ENCODE measurements around the gene ENSA. TPM values are rescaled to one million over a fixed set of nuclear protein-coding genes. Genes with fewer than 3 reads are reported as not detected.
A peak's percentile ranks its signal among the peaks of the same experiment; 100 is the strongest.

ENSA gene
- polyA plus RNA-seq, 1 donor (not counting 4 experiments of a cell fraction or from before 2014, with no cell fraction given): 102 TPM

DNA sequence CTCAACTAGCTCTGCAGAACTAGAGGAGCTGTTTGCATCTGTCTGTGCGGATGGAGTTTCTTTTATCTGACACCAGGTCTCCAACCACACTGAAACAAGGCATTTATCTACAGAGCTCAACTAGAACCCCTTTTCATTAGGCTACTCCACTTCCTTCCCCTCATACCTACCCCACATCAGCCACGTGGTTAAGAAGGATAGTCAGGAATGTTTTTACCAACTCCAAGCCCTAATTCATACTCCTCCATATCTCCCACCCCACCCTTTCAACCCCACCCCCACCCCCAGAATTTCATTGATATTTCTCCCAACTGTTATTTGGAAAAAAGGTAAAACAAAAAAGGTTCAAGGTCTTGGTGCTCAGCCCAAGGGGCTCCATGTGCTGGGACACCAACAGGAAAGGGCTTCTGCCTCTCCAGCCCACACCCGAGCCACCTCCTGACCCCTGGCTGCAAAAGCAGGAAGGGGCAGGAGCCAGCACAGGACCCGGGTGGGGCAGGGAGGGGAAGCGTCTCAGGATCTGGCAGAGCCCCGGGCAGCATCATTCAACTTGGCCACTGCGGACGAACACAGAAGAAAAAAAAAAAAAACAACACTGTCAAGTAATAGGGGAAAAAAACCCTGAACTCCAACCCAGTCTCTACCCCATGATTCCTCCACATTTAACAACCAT lies 7.0 kb downstream of the ENSA start:
- H2AFZ ChIP-seq (ENCODE audit: control insufficient read depth, low read length): no peak overlapping the region
- H3K27ac ChIP-seq (ENCODE audit: control insufficient read depth, insufficient read depth, low read length): peak overlapping the region; percentile 64
- H3K4me2 ChIP-seq (ENCODE audit: control insufficient read depth, extremely low read depth, insufficient read depth, low read depth, low read length): peak overlapping the region; percentile 0
- FAIRE-seq: no peak
- peaks cover 2% of the 10 kb centered on the region for H3K9me1 ChIP-seq (ENCODE audit: control insufficient read depth, extremely low read depth, insufficient read depth, low read length)
- H4K20me1 ChIP-seq (ENCODE audit: control insufficient read depth, extremely low read depth, insufficient read depth, low read length): no peaks in the 10 kb centered on the region
- no peaks in the 10 kb centered on the region for H3K27me3 ChIP-seq (ENCODE audit: control insufficient read depth, extremely low read depth, insufficient read depth, low read length)
- no peak overlapping the region for H3K4me3 ChIP-seq (ENCODE audit: control insufficient read depth in 2 of 3, extremely low read depth in 1 of 3, insufficient read depth in 2 of 3, low read depth in 1 of 3, low read length in 3 of 3)
- no peaks in the 10 kb centered on the region for H3K9me3 ChIP-seq (ENCODE audit: control insufficient read depth, low read depth, low read length)
- peaks cover 25% of the 10 kb centered on the region for H3K79me2 ChIP-seq (ENCODE audit: control insufficient read depth, insufficient read depth, low read length)
- TF ChIP-seq CTCF (optimal IDR thresholded peaks at IDR 0.05 in 1 of 3, IDR thresholded peaks at IDR 0.05 in 1 of 3, conservative IDR thresholded peaks at IDR 0.05 in 1 of 3; ENCODE audit: extremely low read depth in 1 of 3, insufficient read depth in 2 of 3, low read length in 3 of 3) (no peak), EZH2 (IDR thresholded peaks at IDR 0.05; ENCODE audit: low read length) (no peak)
- peaks cover 73% of the 10 kb centered on the region for H3K4me1 ChIP-seq (ENCODE audit: control insufficient read depth, extremely low read depth, insufficient read depth, low read length)
- dilution Hi-C loops (cut with MboI; ENCODE audit: extremely low pct_ligation_motif_present, low sequenced_read_pairs): no loop called here
- peaks cover 13 to 42% of the 10 kb centered on the region in 2 experiments for H3K36me3 ChIP-seq (ENCODE audit: control insufficient read depth in 2 of 2, extremely low read depth in 1 of 2, insufficient read depth in 2 of 2, low read length in 2 of 2)
- no peak for DNase-seq (ENCODE audit: low read depth, low spot score)
- H3K9ac ChIP-seq (ENCODE audit: control insufficient read depth, extremely low read depth, insufficient read depth, low read length): peak overlapping the region; percentile 4

DNA sequence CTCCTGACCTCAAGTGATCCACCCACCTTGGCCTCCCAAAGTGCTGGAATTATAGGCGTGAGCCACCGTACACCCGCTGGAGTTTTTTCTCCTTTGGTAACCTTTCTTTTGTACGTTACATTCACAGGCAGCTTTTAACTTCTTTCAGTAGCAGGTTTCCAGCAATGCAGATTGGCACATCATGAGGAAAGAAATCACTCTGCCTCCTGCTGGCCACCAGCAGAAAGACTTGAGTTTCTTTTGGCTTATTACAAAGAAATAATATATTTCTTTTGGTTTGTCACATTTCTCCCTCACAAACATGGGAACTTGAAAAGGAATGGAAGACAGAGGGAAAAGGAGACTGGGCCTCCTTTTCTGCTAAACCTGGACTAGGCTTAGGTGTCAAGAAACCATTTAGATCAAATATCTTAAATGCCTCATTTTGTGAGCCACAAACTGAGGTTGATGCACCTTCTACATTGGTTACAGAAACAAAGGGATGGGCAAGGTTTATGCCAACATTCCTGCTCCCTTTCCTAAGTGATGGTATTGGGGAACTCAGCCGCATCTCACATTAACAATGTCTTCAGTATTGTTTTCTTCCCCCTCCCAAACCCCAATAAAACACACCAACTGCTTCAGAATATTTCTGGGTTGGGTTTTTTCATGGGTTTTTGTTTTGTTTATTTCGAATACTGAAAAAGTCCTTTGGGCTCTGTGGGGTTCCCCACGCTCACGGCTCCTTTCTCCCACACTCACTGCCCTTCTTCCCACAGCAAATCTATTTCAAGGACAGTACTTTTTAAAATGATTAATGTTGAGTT lies 7.7 kb downstream of the ENSA start:
- Histone ChIP-seq H2AFZ (ENCODE audit: control insufficient read depth, low read length) (no peak overlapping the region), H3K9me1 (ENCODE audit: control insufficient read depth, extremely low read depth, insufficient read depth, low read length) (no peaks in the 10 kb centered on the region), H3K79me2 (ENCODE audit: control insufficient read depth, insufficient read depth, low read length) (peaks cover 18% of the 10 kb centered on the region), H3K36me3 (ENCODE audit: control insufficient read depth in 2 of 2, extremely low read depth in 1 of 2, insufficient read depth in 2 of 2, low read length in 2 of 2) (peaks cover 15 to 41% of the 10 kb centered on the region in 2 experiments), H4K20me1 (ENCODE audit: control insufficient read depth, extremely low read depth, insufficient read depth, low read length) (no peaks in the 10 kb centered on the region), H3K4me3 (ENCODE audit: control insufficient read depth in 2 of 3, extremely low read depth in 1 of 3, insufficient read depth in 2 of 3, low read depth in 1 of 3, low read length in 3 of 3) (no peak overlapping the region), H3K9ac (ENCODE audit: control insufficient read depth, extremely low read depth, insufficient read depth, low read length) (peak overlapping the region; percentile 1), H3K4me1 (ENCODE audit: control insufficient read depth, extremely low read depth, insufficient read depth, low read length) (peaks cover 66% of the 10 kb centered on the region), H3K27me3 (ENCODE audit: control insufficient read depth, extremely low read depth, insufficient read depth, low read length) (no peaks in the 10 kb centered on the region), H3K27ac (ENCODE audit: control insufficient read depth, insufficient read depth, low read length) (peak overlapping the region; percentile 27), H3K4me2 (ENCODE audit: control insufficient read depth, extremely low read depth, insufficient read depth, low read depth, low read length) (no peak overlapping the region), H3K9me3 (ENCODE audit: control insufficient read depth, low read depth, low read length) (no peaks in the 10 kb centered on the region)
- no peak for FAIRE-seq
- dilution Hi-C loops (cut with MboI; ENCODE audit: extremely low pct_ligation_motif_present, low sequenced_read_pairs): no loop called here
- TF ChIP-seq CTCF (optimal IDR thresholded peaks at IDR 0.05 in 1 of 3, IDR thresholded peaks at IDR 0.05 in 1 of 3, conservative IDR thresholded peaks at IDR 0.05 in 1 of 3; ENCODE audit: extremely low read depth in 1 of 3, insufficient read depth in 2 of 3, low read length in 3 of 3) (peak; percentile 50 to 72 (median 50)), EZH2 (IDR thresholded peaks at IDR 0.05; ENCODE audit: low read length) (no peak)
- no peak for DNase-seq (ENCODE audit: low read depth, low spot score)

Measured in keratinocyte (primary cell).